Measurements from ENCODE around the gene STXBP5L.

STXBP5L gene

GRCh38 chr3:120926146-120926545, 18.1 kb downstream of the STXBP5L start:
- no peak overlapping the region for H3K4me3 ChIP-seq (IDR thresholded peaks at IDR 0.05; ENCODE audit: insufficient read depth, low read depth, low read length)
- H3K9ac ChIP-seq = no peak overlapping the region
- TF ChIP-seq CTCF (conservative IDR thresholded peaks at IDR 0.05; ENCODE audit: low read depth, low read length) = no peak
- H3K4me2 ChIP-seq = no peak overlapping the region
- no peaks in the 10 kb centered on the region for H3K4me1 ChIP-seq (ENCODE audit: low read depth, poor library complexity, severe bottlenecking)
- H4K20me1 ChIP-seq (ENCODE audit: insufficient read depth) = no peaks in the 10 kb centered on the region
- no peaks in the 10 kb centered on the region for H3K27me3 ChIP-seq (ENCODE audit: insufficient read depth, low read depth)
- H3K36me3 ChIP-seq (ENCODE audit: insufficient read depth) = no peaks in the 10 kb centered on the region
- no peak overlapping the region for H3K27ac ChIP-seq
- H3K79me2 ChIP-seq (ENCODE audit: insufficient read depth, low read depth) = no peaks in the 10 kb centered on the region
- no peak overlapping the region for H2AFZ ChIP-seq (ENCODE audit: low read depth)

- H3K27me3 ChIP-seq (ENCODE audit: insufficient read depth, low read depth) = no peaks in the 10 kb centered on the region
- H4K20me1 ChIP-seq (ENCODE audit: insufficient read depth) = no peaks in the 10 kb centered on the region
- H3K4me3 ChIP-seq (IDR thresholded peaks at IDR 0.05; ENCODE audit: insufficient read depth, low read depth, low read length) = no peak overlapping the region
- no peak overlapping the region for H2AFZ ChIP-seq (ENCODE audit: low read depth)
- no peak overlapping the region for H3K9ac ChIP-seq
- no peak overlapping the region for H3K27ac ChIP-seq
- H3K4me2 ChIP-seq = no peak overlapping the region
- no peak for TF ChIP-seq CTCF (conservative IDR thresholded peaks at IDR 0.05; ENCODE audit: low read depth, low read length)
- H3K36me3 ChIP-seq (ENCODE audit: insufficient read depth) = no peaks in the 10 kb centered on the region
- no peaks in the 10 kb centered on the region for H3K4me1 ChIP-seq (ENCODE audit: low read depth, poor library complexity, severe bottlenecking)
- H3K79me2 ChIP-seq (ENCODE audit: insufficient read depth, low read depth) = no peaks in the 10 kb centered on the region
These were observed 21.0 kb downstream of the STXBP5L start for GRCh38 chr3:120928991-120929390.

- Histone ChIP-seq H3K36me3 (ENCODE audit: insufficient read depth) (no peaks in the 10 kb centered on the region), H3K9ac (no peak overlapping the region), H2AFZ (ENCODE audit: low read depth) (no peak overlapping the region), H3K79me2 (ENCODE audit: insufficient read depth, low read depth) (no peaks in the 10 kb centered on the region), H3K27ac (no peak overlapping the region), H3K4me2 (no peak overlapping the region), H3K4me3 (IDR thresholded peaks at IDR 0.05; ENCODE audit: insufficient read depth, low read depth, low read length) (no peak overlapping the region), H3K27me3 (ENCODE audit: insufficient read depth, low read depth) (no peaks in the 10 kb centered on the region), H3K4me1 (ENCODE audit: low read depth, poor library complexity, severe bottlenecking) (no peaks in the 10 kb centered on the region), H4K20me1 (ENCODE audit: insufficient read depth) (no peaks in the 10 kb centered on the region)
- TF ChIP-seq CTCF (conservative IDR thresholded peaks at IDR 0.05; ENCODE audit: low read depth, low read length) = no peak
These were observed 23.6 kb downstream of the STXBP5L start for GRCh38 chr3:120931593-120931992.

- H3K4me2 ChIP-seq = no peak overlapping the region
- no peak overlapping the region for H3K4me3 ChIP-seq (IDR thresholded peaks at IDR 0.05; ENCODE audit: insufficient read depth, low read depth, low read length)
- TF ChIP-seq CTCF (conservative IDR thresholded peaks at IDR 0.05; ENCODE audit: low read depth, low read length) = no peak
These were observed 48.1 kb downstream of the STXBP5L start for GRCh38 chr3:120956143-120956542.

More at GRCh38 chr3:120956143-120956542, 48.1 kb downstream of the STXBP5L start:
- H3K9ac ChIP-seq = no peak overlapping the region
- no peak overlapping the region for H3K27ac ChIP-seq
- no peaks in the 10 kb centered on the region for H3K36me3 ChIP-seq (ENCODE audit: insufficient read depth)
- H2AFZ ChIP-seq (ENCODE audit: low read depth) = no peak overlapping the region
- no peaks in the 10 kb centered on the region for H3K27me3 ChIP-seq (ENCODE audit: insufficient read depth, low read depth)
- no peaks in the 10 kb centered on the region for H4K20me1 ChIP-seq (ENCODE audit: insufficient read depth)
- H3K79me2 ChIP-seq (ENCODE audit: insufficient read depth, low read depth) = no peaks in the 10 kb centered on the region
- no peaks in the 10 kb centered on the region for H3K4me1 ChIP-seq (ENCODE audit: low read depth, poor library complexity, severe bottlenecking)

Data from KMS-11 (cell line).